NCI-H2081 treated with DMSO at 0.1 percent for 48 hours (cell line): ENCODE measurements around the gene PAX7.
"Not testable (repeated sequence)": the region's sequence is repeated elsewhere in the genome, so short reads cannot be mapped to it uniquely, and the experiment has no call there.

Source experiments
- DNase-seq: peaks from one replicate; lab custom pipeline; 2025; lab: John Stamatoyannopoulos, UW

Gene PAX7

DNA sequence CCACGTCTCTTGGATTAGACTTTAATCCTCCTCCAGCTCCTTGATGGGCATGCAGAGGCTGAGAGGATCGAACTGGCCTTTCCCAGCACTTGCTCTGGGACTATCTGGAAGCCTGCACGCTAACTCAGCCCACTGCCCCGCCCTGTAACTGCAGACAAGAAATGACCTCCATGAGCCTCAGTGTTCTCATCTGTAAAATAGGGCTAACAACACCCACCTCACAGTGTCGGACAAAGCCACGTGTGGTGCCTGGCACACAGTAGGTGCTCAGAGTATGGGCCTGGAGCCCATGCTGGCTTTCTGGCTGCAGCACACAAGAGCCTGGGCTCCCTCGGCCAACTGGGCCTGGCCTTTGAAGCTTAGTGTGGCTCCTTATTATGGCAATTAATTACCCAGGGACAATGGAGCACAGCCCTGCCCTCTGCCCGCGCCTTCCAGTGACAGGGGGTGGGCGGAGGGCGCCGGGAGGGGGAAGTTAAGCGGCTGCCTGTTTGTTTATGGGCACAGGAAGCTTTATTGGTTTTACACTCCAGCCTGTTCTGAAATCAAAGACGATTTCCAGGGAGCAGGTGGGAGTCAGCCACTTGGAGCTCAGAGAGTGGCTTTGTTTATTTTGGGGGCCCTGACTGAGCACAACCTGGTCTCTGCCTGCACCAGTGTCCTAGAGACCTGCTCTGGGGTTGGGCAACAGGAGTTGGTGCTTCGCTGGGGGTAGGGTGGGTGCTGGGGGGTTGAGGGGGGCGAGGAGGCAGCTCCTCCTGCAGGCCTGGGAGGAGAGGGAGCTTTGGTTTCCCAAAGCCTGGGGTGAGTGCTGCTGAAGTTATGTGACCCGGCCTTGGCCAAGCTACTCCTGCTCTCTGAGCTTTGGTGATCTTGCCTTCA is 31.0 kb downstream of the PAX7 start:
- no peak for DNase-seq

DNA sequence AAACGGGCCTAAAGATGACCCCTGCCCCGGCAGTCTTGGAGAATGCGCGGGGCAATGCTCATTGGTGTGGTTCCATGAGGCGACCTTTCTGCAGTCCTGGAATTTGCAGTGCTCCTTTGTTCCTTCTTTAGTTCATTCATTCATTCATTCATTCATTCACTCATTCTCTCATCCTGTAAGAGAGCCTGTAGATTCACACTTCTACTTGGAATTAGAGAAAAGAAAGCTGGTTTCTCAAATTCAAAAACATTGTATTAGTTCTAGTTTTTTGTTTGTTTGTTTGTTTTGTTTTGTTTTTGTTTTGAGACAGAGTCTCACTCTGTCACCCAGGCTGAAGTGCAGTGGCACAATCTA is 31.6 kb downstream of the PAX7 start:
- no peak for DNase-seq

DNA sequence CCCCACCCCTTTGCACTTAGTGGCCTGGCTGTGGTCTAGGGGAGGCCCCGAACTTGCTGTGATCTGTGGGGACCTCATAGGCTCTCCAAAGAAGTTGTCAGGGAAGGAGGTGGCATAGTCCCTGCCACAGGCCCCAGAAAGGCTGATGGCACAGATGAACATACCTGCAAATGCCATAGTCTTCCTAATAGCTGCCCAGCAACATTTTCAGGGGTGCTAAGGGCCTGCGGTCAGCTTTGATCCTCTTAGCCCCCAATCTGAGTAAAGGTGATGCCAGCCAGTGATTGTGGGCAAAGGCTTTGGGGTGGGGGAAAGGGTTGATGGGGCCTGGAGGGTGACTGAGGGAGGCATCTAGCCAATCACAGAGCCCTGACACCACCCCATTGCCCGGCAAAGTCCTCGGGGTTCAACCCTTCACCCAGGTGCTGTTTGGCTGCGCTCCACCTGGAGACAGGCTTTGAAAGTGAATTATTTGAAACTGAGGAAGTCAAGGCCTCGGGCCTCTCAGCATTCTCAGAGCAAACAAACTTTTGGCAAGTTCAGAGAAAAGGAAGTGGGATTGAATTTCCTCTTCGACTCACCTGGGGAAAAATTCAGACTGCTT is 35.8 kb downstream of the PAX7 start:
- no peak for DNase-seq

DNA sequence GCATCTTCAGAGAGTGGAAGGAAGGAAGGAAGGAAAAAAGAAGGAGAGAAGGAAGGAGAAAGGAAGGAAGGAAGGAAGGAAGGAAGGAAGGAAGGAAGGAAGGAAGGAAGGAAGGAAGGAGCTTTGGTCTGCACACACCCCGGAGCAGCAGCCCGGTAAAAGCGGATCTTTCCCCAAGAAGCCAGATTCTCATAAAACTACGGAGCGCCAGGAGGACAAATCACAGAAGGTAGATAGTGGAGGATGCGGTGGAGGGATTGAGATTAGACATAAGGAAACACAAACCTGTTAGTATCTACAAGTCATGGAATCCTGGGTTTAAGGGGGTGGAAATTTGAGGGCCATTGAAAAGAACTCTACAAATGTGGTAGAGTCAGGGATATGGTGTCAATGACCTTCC is 36.7 kb downstream of the PAX7 start:
- no peak for DNase-seq

DNA sequence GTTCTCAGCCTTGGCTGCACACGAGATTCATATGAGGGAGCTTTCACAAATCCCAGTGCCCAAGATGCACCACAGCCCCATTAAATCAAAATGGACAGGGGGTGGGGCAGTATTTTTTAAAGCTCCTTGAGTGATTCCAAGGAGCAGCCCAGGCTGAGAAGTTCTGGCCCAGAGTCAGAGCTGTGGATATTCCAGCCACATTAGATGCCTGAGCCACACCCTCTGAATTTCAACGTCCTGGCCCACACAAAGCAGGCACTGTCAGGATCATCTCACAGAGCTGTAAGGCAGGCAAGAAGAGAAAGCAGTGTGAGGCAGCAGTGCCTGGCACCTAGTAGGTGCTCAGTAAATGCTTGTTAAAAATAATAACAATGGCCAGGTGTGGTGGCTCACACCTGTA is 37.4 kb downstream of the PAX7 start:
- no peak for DNase-seq

DNA sequence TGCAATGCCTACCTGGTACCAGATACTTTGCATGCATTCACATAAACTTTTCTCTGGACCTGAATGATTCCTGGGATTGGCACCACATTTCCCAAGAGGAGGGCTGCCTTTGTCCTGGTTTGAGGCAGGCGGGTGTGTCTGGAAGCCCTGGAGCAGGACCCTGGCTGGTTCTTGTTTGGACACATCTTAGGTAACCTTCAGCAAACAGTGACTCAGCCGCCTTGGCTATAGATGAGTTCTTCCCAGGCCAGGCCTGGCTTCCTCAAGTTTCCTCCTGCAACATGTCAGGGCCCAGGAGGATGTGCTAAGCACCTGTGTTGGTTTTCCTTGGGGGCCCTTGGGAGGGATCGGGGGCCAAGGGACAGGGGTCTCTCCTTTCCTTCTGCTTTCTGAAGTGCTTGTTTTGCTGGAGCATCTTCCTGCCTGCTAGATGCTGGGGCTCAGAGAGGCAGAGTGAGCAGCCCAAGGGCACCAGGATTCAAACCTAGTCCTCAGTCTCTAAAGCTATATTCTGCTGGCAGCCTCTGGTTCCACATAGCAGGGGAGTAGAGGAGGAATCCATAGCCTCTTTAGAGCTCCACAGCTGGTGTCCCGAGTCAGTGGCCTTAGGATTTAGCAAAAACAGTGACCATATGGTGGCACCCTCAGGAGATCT is 38.2 kb downstream of the PAX7 start:
- no peak for DNase-seq

DNA sequence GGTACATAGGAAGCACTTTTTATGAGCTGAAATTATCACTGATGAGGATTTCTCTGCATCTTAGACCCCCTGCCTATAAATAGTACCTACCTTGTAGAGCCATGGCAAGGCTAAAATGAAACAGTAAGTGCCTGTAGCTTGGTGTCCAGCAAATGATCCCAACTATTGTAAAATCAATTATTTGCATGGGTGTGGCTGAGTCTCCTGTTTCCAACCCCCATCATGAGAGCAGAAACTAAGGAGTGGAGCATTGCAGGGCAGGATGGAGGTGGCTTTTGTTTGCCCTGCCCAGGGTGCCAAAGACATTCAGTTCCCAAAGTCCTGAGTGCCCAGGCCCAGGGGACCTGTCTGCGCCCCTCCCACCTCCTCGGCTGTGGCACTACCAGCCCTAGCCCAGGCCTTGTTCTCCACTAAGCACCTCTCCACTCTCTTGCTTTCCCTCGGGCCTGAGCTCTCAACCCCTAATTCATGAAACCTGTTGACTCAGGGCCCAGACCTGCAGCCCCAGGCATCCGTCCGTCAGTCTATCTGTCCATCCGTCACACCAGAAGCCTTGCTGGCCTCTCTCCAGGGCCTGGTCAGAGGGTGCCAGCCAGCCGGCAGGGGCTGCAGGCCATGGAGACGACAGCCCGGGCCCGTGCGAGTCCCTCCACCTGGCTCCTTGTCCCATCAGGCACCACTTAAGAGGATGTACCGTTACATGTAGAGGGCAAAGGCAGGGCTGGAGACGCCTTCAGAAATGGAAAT is 39.6 kb downstream of the PAX7 start:
- DNase-seq, result no peak

DNA sequence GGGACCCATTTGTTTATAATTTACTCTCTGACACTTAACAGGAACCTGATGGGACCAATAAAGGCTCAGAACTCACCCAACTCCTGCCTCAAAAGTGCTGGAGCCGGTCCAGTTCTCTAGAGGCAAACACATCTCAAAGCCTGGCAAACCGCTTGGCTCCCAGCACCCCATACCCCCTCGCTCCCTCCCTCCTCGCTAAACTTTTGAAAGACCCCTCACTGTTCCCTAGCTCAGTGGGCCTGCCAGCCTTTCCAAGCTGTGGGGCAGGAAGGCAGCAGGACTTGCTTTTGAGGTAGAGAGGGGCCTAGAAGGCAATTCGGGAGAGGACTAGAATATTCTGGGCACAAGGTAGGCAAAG is 40.2 kb downstream of the PAX7 start:
- no peak for DNase-seq

DNA sequence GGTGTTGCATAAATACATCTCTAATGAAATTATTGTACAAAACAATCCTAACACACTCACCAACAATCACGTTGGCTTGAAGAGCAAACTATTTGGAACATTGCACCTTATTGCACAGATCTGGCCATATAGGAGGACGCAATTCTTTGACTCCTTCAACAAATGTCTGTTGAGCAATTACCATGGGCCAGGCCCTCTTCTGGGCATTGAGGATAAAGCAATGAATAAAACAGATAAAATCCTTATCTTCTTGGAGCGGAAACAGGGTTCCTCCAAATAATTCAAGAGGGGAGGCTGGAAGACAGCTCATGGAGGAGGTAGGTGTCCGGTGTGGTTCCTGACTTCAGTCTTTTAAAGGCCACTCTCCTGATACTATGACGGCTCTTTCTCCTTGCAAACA is 43.3 kb downstream of the PAX7 start:
- DNase-seq, result no peak

DNA sequence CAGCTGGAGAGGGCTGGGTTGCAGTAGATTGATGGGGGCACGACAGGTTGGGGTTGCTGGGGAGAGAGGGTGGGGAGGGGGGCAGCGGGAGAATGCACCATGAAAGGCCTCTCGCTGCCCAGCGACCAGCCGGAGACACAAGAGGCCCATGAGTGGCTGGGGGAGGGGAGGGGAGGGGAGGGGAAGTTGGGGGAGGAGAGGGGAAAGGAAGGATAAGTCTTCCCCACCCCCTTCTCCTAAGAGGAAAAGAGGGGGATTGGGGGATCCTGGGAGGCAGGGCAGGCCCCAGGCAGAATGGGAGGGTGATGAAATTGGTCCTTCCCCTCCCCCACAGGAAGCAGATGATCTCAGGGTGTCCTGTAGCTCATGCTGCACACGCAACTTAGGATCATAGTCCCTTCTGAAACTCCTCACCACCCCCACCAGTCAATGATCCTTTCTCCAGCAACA is 45.7 kb downstream of the PAX7 start:
- DNase-seq, result no peak

DNA sequence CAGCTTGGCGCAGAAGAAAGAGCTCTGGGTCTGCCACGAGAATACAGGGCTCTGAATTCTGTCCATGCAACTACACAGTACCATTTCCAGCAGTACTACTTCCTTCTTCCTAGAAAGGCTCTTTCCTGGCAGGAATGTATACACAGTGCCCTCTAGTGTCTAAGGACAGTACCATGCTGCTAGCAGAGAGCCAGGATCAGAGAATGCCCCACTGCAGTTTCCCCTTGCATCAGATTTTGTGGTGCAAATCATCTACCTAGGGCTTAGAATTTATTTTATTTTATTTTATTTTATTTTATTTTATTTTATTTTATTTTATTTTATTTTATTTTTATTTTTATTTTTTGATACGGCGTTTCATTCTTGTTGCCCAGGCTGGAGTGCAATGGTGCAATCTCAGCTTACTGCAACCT is 50.8 kb downstream of the PAX7 start:
- DNase-seq, result no peak

DNA sequence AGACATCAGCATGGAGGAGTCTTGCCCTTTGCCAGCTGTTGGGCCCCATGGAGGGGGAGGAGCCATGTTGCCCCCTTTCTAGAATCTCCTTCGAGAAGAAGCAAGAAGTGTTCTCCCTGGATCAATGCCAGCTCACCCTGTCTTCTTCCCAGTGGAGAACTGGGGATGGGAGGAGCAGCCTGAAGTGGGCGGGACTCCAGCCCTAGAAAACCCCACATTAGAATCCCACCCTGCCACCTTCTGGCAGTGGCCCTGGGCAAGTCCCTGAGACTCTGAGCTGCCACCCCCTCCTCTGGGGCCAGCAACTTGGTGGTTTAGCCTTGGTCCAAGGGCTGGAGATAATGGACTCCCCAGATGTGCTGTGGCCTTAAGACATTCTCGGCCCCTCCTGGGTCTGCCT is 51.7 kb downstream of the PAX7 start:
- no peak for DNase-seq

DNA sequence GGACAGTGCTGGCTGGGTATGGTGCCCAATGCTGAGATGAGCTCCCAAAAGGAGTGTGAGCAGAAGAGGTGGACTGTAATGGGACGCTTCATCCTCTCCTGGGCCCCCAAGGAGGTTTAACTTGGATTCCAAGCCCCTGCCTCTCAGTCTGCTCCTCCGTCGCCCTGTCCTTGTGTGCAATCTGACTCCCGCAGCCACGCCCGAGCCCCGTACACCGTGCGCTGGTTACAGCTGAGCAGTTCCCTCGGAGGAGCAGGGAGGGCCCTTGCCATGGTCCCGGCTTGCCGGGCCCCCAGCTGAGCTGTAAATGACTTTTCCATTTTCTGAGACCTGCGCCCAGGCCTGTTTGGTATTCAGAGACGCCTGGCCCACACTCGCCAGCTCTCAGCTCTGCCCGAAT is 53.7 kb downstream of the PAX7 start:
- no peak for DNase-seq

DNA sequence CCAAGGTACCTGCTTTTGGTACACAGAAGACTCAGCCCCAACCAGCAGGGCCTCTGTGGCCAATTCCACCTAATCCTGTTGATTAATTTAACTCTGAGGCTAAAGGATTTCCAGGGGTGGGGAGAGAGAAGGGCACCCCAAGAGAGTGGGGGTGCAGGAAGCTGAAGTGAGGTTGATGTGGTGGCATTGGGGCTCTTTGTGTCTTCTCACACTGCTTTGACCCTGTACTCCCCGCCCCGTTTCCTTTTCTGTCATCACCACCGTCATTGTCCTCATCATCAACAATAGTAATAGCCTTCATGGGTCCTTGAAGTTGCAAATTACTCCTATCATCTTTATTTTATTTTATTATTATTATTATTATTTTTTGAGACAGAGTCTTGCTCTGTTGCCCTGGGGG is 55.9 kb downstream of the PAX7 start:
- DNase-seq, result no peak

DNA sequence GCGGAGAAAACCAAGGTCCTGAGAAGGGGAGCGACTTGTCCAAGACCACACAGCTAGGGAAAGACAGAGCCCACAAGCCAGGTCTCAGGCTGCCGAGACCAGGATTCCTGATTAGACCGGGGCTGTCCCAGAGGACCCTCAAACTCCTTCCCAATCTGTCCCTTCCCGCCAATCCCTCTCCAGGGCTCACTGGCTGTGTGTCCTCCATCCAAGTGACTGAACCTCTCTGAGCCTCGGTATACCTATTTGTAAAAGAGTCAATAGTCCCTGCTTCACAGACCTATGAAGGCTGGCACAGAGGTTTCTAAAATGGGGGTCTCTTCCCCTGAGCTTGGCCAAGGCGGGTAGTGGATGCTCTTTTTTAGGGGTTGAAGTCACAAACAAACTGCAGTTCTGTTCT is 56.6 kb downstream of the PAX7 start:
- no peak for DNase-seq

DNA sequence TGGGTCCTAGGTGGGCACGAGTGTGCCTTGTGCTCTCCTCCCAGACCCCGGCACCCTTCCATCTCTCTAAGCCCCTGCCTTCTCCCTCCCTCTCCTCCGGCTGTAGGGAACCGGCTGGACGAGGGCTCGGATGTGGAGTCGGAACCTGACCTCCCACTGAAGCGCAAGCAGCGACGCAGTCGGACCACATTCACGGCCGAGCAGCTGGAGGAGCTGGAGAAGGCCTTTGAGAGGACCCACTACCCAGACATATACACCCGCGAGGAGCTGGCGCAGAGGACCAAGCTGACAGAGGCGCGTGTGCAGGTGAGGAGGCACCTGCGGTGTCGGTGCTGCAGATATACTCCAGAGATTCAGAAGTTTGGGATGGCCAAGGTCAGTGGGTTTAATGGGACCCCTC is 61.0 kb downstream of the PAX7 start:
- DNase-seq, result no peak

DNA sequence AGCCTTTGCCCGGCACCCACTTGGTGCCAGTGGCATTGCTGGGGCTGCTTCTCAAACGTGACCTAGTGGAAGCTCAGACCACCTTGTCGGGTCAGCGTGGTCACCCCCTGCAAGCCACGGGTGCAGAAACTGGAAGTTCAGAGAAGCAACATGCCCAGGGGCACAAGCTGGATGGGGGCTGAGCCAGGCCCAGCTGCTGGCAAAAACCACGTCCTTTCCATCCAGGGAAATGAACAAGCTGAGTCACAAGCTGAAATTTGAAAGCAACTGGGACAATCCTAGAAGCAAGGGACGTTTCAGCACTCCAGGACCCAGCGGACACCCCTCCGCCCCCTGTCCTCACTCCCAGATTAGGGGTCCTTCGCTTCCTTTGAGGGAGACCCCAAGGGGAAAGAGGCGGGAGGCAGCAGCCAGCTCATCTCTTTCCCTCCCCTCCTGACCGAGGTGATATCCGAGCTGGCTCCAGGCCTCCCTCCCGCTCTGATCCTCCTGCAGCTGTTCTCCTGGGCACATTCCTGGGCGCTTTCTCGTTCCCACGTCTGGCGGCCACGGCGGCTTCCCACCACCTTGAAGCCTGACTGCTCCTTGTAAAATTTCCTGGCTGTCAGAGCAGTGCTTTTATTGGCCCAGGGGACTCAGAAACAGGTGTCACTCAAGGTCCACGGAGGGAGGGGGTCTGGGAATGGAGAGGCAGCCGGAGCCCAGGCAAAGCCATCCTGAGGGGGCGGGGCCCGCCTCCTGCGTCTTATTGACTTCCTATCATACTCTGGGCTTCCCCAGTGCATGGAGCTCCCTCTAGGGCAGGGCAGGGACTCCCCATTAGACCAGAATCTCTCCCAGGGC is 62.8 kb downstream of the PAX7 start:
- no peak for DNase-seq

DNA sequence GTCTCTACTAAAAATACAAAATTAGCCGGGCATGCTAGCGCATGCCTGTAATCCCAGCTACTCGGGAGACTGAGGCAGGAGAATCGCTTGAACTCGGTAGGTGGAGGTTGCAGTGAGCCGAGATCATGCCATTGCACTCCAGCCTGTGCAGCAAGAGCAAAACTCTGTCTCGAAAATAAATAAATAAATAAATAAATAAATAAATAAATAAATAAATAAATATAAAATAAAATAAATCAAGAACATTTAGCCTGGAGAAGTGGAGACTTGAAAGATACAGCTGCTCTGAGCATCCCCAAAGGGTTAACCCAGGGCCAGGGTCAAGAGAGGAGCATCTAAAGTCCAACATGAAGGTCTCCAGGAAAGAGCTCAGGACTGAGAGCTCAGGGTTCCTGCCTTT is 63.6 kb downstream of the PAX7 start:
- DNase-seq, result not testable (repeated sequence)

DNA sequence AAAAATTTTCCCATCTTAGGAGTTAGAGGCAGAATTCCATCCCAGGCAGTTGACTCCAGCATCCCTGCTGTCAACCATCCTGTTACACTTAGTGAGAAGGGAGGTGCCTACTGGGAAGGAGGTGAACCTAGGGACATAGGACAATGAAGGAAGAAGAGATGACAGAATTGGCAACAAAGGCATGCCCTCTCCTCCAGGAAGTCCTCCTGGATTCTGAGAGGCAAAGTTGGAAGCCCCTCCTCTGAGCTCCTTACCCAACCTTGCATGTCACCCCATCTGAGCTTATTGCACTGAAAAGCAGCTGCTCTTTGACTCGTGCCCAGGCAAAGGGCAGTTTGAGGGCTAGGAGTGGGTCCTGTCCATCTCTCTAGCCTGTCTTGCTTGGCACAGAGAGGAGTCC is 66.9 kb downstream of the PAX7 start:
- no peak for DNase-seq

DNA sequence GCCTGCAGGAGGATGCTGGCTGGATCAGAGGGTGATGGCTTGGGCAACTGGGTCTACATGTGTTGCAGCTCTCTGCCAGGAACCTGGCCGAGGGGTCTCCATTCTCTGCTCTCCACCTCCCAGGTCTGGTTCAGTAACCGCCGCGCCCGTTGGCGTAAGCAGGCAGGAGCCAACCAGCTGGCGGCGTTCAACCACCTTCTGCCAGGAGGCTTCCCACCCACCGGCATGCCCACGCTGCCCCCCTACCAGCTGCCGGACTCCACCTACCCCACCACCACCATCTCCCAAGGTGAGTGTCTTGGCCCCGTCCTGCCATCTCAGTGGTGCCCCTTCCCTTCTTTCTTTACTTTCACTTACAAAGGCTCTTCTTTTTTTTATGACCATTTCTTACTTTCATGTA is 69.9 kb downstream of the PAX7 start:
- no peak for DNase-seq

DNA sequence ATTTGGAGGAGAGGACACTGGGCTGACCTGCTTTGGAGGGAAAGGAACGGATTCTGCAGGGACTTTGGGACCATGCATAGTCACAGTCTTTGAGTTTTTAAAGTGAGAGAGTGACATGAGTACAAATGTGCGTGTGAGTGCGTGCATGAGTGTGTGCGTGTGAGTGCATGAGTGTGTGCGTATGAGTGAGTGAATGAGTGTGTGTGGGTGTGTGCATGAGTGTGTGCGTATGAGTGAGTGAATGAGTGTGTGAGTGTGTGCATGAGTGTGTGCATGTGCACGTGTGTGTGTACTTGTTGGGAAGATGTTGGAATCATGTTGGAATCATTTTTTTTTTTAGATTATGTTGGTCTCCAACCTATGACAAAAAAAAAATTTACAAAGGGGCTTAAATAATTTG is 70.5 kb downstream of the PAX7 start:
- DNase-seq, result no peak
